B cell (primary cell): Measurements from ENCODE around the gene DEPDC1B. TPM values are rescaled to one million over a fixed set of nuclear protein-coding genes. Genes with fewer than 3 reads are reported as not detected.

Source experiments
- ATAC-seq: fragments of 200-7000 bp; cut with Tn5 transposase; one replicate; pipeline ENCODE4 v1.10.0; 2021; ENCODE audit warnings: low read depth, mild to moderate bottlenecking, moderate number of reproducible peaks, moderate library complexity
- CTCF ChIA-PET: fragments of 350-600 bp; sonication (Branson Sonifier 250); formaldehyde crosslinking; loops from one replicate; lab custom pipeline; 2021; ENCODE audit warnings: antibody characterized with exemption, inconsistent platforms; lab: Charles Lee
- POLR2A ChIA-PET: fragments of 350-600 bp; sonication (Branson Sonifier 250); formaldehyde crosslinking; loops from one replicate; lab custom pipeline; 2021; ENCODE audit warnings: antibody characterized with exemption; lab: Charles Lee
- DNase-seq: peaks from one replicate; pipeline ENCODE4 v3.0.0; 2013
- H2AFZ ChIP-seq: 2 replicates; pipeline ENCODE4 v1.6.1; 2012; ENCODE audit warnings: mild to moderate bottlenecking, low read depth, low read length; ENCODE audit not compliant: insufficient read depth, poor library complexity, severe bottlenecking
- H3K27ac ChIP-seq, 2 donors: 1 replicate in 1 of 2; 2 replicates in 1 of 2; pipeline ENCODE4 v1.5.1; 2012 to 2013; ENCODE audit warnings: low read length in 2 of 2, mild to moderate bottlenecking in 2 of 2, moderate library complexity in 1 of 2
- H3K27me3 ChIP-seq, 4 experiments: fragments of 200-600 bp in 1 of 4; sonication (generic) in 1 of 4; replicated peaks in 1 of 4; 1 replicate in 2 of 4; 2 replicates in 2 of 4; pipeline versions ENCODE4 v1.6.1 to v1.7.0; 2013 to 2016; ENCODE audit warnings: low read length in 3 of 4, mild to moderate bottlenecking in 2 of 4, mixed read lengths in 1 of 4, moderate library complexity in 1 of 4; ENCODE audit not compliant: insufficient read depth in 4 of 4, control insufficient read depth in 3 of 4; ENCODE audit errors: control extremely low read depth in 1 of 4
- H3K36me3 ChIP-seq, 2 experiments: replicated peaks in 1 of 2; 1 replicate in 1 of 2; 2 replicates in 1 of 2; pipeline versions ENCODE4 v1.6.1 to v1.7.1; 2013; ENCODE audit warnings: low read length in 1 of 2; ENCODE audit not compliant: insufficient read depth in 2 of 2, control insufficient read depth in 1 of 2; ENCODE audit errors: control extremely low read depth in 1 of 2, extremely low read depth in 1 of 2
- H3K4me1 ChIP-seq, 2 donors: fragments of 200-600 bp in 1 of 2; sonication (generic) in 1 of 2; 1 replicate in 1 of 2; 2 replicates in 1 of 2; pipeline versions ENCODE4 v1.5.1 to v1.6.1; 2013 to 2017; ENCODE audit warnings: low read length in 2 of 2; ENCODE audit not compliant: control insufficient read depth in 2 of 2, insufficient read depth in 2 of 2
- H3K4me2 ChIP-seq: replicated peaks from 2 replicates; pipeline ENCODE3; 2012; ENCODE audit warnings: mild to moderate bottlenecking, low read depth, low read length; ENCODE audit not compliant: poor library complexity, severe bottlenecking
- H3K4me3 ChIP-seq, 5 experiments: fragments of 200-600 bp in 1 of 5; sonication (generic) in 1 of 5; 1 replicate in 3 of 5; 2 replicates in 2 of 5; pipeline versions ENCODE4 v1.5.1 to v1.7.0; 2011 to 2016; ENCODE audit warnings: low read length in 4 of 5, mild to moderate bottlenecking in 4 of 5, low read depth in 2 of 5, control low read depth in 1 of 5, moderate library complexity in 1 of 5; ENCODE audit not compliant: insufficient read depth in 1 of 5; ENCODE audit errors: control extremely low read depth in 1 of 5, extremely low read depth in 1 of 5
- H3K79me2 ChIP-seq: fragments of 200-600 bp; sonication (generic); one replicate; pipeline ENCODE4 v1.6.0; 2016; ENCODE audit warnings: low read length; ENCODE audit not compliant: control insufficient read depth, insufficient read depth
- H3K9ac ChIP-seq: fragments of 200-600 bp; sonication (generic); 2 replicates; pipeline ENCODE4 v1.6.1; 2017; ENCODE audit warnings: mild to moderate bottlenecking, low read length, moderate library complexity
- H3K9me3 ChIP-seq, 3 donors: one replicate each; pipeline versions ENCODE4 v1.6.1 to v1.7.1; 2013; ENCODE audit warnings: low read length in 2 of 3; ENCODE audit not compliant: control insufficient read depth in 2 of 3, insufficient read depth in 1 of 3; ENCODE audit errors: control extremely low read depth in 1 of 3
- H4K20me1 ChIP-seq: 2 replicates; pipeline ENCODE4 v1.6.0; 2012; ENCODE audit warnings: mild to moderate bottlenecking, low read length; ENCODE audit not compliant: insufficient read depth, control insufficient read depth, poor library complexity, severe bottlenecking
- H3K27ac Mint-ChIP-seq: one replicate; pipeline ENCODE4 v1.8.0; 2021; ENCODE audit warnings: mixed read lengths
- H3K27me3 Mint-ChIP-seq: one replicate; pipeline ENCODE4 v1.8.0; 2021; ENCODE audit warnings: mixed read lengths
- H3K4me1 Mint-ChIP-seq: one replicate; pipeline ENCODE4 v1.8.0; 2021; ENCODE audit warnings: mixed read lengths
- H3K4me3 Mint-ChIP-seq: one replicate; pipeline ENCODE4 v1.8.0; 2021; ENCODE audit warnings: mixed read lengths
- H3K9me3 Mint-ChIP-seq: one replicate; pipeline ENCODE4 v1.8.0; 2022; ENCODE audit warnings: mixed read lengths; ENCODE audit not compliant: insufficient read depth
- EZH2 ChIP-seq: IDR thresholded peaks from 2 replicates; pipeline ENCODE4 v1.6.1; 2012; ENCODE audit warnings: borderline replicate concordance, low read depth, mild to moderate bottlenecking, moderate library complexity, low read length; ENCODE audit not compliant: insufficient read depth, poor library complexity, severe bottlenecking
- WGBS: methylation state at CpG from one replicate; pipeline ENCODE4 v1.1.5; 2013; ENCODE audit warnings: missing lambda C conversion rate; ENCODE audit not compliant: insufficient coverage; 5-methylcytosine and 5-hydroxymethylcytosine counted together
- intact Hi-C: fragments of 100-400 bp; cut with micrococcal nuclease; formaldehyde crosslinking; loops from one replicate; pipeline ENCODE4 v1.10.0; 2022
- polyA plus RNA-seq: library from polyadenylated mRNA; depleted of rRNA; stranded (reverse); fragments of >200 nt; gene quantifications from 2 replicates; pipeline ENCODE4 v1.2.3, GENCODE V29; 2012
- total RNA-seq, 2 donors: library from RNA; stranded (reverse); fragments of 120-200 nt in 1 of 2; gene quantifications; 1 replicate in 1 of 2; 2 replicates in 1 of 2; pipeline versions ENCODE4 v1.2.3 to v1.2.4, GENCODE V29; 2013 to 2022
- TF ChIP-seq, protein P1 (sequence below): fragments of 200-600 bp; IDR thresholded peaks from one replicate; pipeline ENCODE4 v1.8.0; 2022; ENCODE audit warnings: antibody characterized with exemption, mild to moderate bottlenecking

DEPDC1B gene
- total and polyA plus RNA-seq, 2 donors (not counting 1 experiment from before 2014, with no cell fraction given), result 0.04 to 0.25 TPM

GRCh38 chr5:60576425-60576824 lies 123.5 kb downstream of the DEPDC1B start:
- no peak for TF ChIP-seq EZH2
- TF ChIP-seq, protein P1, sequence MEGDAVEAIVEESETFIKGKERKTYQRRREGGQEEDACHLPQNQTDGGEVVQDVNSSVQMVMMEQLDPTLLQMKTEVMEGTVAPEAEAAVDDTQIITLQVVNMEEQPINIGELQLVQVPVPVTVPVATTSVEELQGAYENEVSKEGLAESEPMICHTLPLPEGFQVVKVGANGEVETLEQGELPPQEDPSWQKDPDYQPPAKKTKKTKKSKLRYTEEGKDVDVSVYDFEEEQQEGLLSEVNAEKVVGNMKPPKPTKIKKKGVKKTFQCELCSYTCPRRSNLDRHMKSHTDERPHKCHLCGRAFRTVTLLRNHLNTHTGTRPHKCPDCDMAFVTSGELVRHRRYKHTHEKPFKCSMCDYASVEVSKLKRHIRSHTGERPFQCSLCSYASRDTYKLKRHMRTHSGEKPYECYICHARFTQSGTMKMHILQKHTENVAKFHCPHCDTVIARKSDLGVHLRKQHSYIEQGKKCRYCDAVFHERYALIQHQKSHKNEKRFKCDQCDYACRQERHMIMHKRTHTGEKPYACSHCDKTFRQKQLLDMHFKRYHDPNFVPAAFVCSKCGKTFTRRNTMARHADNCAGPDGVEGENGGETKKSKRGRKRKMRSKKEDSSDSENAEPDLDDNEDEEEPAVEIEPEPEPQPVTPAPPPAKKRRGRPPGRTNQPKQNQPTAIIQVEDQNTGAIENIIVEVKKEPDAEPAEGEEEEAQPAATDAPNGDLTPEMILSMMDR, result no peak
- Histone ChIP-seq H3K4me3 (no peak overlapping the region), H3K4me2 (no peak overlapping the region), H2AFZ (no peak overlapping the region), H3K4me1 (peaks cover 0 to 10% of the 10 kb centered on the region in 2 donors), H3K27ac (peak overlapping the region; percentile 27 to 29), H3K36me3 (no peaks in the 10 kb centered on the region), H4K20me1 (no peaks in the 10 kb centered on the region), H3K9ac (no peak overlapping the region), H3K79me2 (no peaks in the 10 kb centered on the region), H3K9me3 (peaks cover 5 to 19% (median 14%) of the 10 kb centered on the region in 3 donors), H3K27me3 (no peaks in the 10 kb centered on the region)
- DNase-seq (peak; percentile 31), ATAC-seq (no peak)
- POLR2A ChIA-PET, result no interaction called here
- peaks cover 14% of the 10 kb centered on the region for H3K4me1 Mint-ChIP-seq
- CTCF ChIA-PET, result no interaction called here
- peaks cover 5% of the 10 kb centered on the region for H3K9me3 Mint-ChIP-seq
- peak overlapping the region; percentile 73 for H3K27ac Mint-ChIP-seq
- intact Hi-C loops, result no loop called here
- peak overlapping the region; percentile 29 for H3K4me3 Mint-ChIP-seq
- 13% methylated on average over 1 of the region's 2 CpGs for WGBS
- H3K27me3 Mint-ChIP-seq, result no peaks in the 10 kb centered on the region

DNA sequence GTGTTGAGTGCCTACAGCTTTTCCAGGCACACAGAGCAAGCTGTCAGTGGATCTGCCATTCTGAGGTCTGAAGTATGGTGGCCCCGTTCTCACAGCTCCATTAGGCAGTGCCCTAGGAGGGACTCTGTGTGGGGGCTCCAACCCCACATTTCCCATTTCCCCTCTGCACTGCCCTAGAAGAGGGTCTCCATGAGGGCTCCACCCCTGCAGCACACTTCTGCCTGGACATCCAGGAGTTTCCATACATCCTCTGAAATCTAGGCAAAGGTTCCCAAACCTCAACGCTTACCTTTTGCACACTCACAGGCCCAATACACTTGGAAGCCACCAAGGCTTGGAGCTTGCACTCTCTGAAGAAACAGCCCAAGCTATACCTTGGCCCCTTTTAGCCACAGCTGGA lies 131.3 kb downstream of the DEPDC1B start:
- 100% methylated on average over 2 of the region's 2 CpGs for WGBS
- no peak for ATAC-seq
- H3K36me3 ChIP-seq, result no peaks in the 10 kb centered on the region
- Mint-ChIP-seq H3K27me3 (no peaks in the 10 kb centered on the region), H3K4me1 (no peaks in the 10 kb centered on the region), H3K9me3 (peaks cover 16% of the 10 kb centered on the region), H3K4me3 (no peak overlapping the region), H3K27ac (no peak overlapping the region)
- no peak overlapping the region for H2AFZ ChIP-seq
- H3K79me2 ChIP-seq, result no peaks in the 10 kb centered on the region
- no peaks in the 10 kb centered on the region for H4K20me1 ChIP-seq
- TF ChIP-seq, protein P1, result no peak
- no peak for TF ChIP-seq EZH2
- no peak overlapping the region for H3K27ac ChIP-seq
- ChIA-PET POLR2A (no interaction called here), CTCF (no interaction called here)
- no peaks in the 10 kb centered on the region for H3K27me3 ChIP-seq
- H3K4me3 ChIP-seq, result no peak overlapping the region
- H3K4me2 ChIP-seq, result no peak overlapping the region
- H3K4me1 ChIP-seq, result no peaks in the 10 kb centered on the region
- intact Hi-C loops, result no loop called here
- H3K9ac ChIP-seq, result no peak overlapping the region
- peaks cover 0 to 22% (median 15%) of the 10 kb centered on the region in 3 donors for H3K9me3 ChIP-seq
- DNase-seq, result peak; percentile 18
